ENCODE results near the gene PRELID3B.

- TF ChIP-seq REST (IDR thresholded peaks at IDR 0.05; ENCODE audit: low read depth) (no peak), EP300 (IDR thresholded peaks at IDR 0.05; ENCODE audit: borderline replicate concordance) (no peak), FOXM1 (IDR thresholded peaks at IDR 0.05; ENCODE audit: borderline replicate concordance, low read depth) (no peak), YY1 (IDR thresholded peaks at IDR 0.05; ENCODE audit: low read depth) (no peak), EGR1 (IDR thresholded peaks at IDR 0.05) (no peak), RAD21 (IDR thresholded peaks at IDR 0.05; ENCODE audit: low read depth) (no peak), TCF12 (IDR thresholded peaks at IDR 0.05; ENCODE audit: low read depth) (no peak), CEBPB (IDR thresholded peaks at IDR 0.05) (no peak), NFIC (IDR thresholded peaks at IDR 0.05) (0 out of 2 replicates have a peak, but pooled peaks have one; percentile 17), USF1 (IDR thresholded peaks at IDR 0.05) (no peak)
- TF ChIP-seq, protein P1, sequence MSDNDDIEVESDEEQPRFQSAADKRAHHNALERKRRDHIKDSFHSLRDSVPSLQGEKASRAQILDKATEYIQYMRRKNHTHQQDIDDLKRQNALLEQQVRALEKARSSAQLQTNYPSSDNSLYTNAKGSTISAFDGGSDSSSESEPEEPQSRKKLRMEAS (IDR thresholded peaks at IDR 0.05) = peak; percentile 48; the same call in 1 of the 2 replicates
Observed at GRCh38 chr20:59042796-59043631, 428 bp upstream of the PRELID3B start.

All from Ishikawa (cell line).